Fibroblast of lung (primary cell): ENCODE data around the gene SH3PXD2A. TPM values are rescaled to one million over a fixed set of nuclear protein-coding genes. Genes with fewer than 3 reads are reported as not detected.

Experiments used
- DNase-seq, 2 donors: peaks; one replicate each; pipeline versions ENCODE4 v3.0.0 to v3.0.0-alpha.2; 2010; ENCODE audit warnings: low read depth in 2 of 2
- H2AFZ ChIP-seq: 2 replicates; pipeline ENCODE4 v1.5.1; 2012; ENCODE audit warnings: low read length, control low read depth, inconsistent platforms
- H3K27ac ChIP-seq: 2 replicates; pipeline ENCODE4 v1.5.1; 2011; ENCODE audit warnings: low read length, control low read depth; ENCODE audit not compliant: insufficient read depth
- H3K27me3 ChIP-seq: 2 replicates; pipeline ENCODE4 v1.5.1; 2011; ENCODE audit warnings: mild to moderate bottlenecking, low read length; ENCODE audit not compliant: control insufficient read depth, insufficient read depth
- H3K36me3 ChIP-seq: 2 replicates; pipeline ENCODE4 v1.5.1; 2011; ENCODE audit warnings: low read length; ENCODE audit not compliant: control insufficient read depth, insufficient read depth
- H3K4me1 ChIP-seq: 2 replicates; pipeline ENCODE4 v1.5.1; 2011; ENCODE audit warnings: low read length; ENCODE audit not compliant: control insufficient read depth, insufficient read depth; ENCODE audit errors: extremely low read depth
- H3K4me2 ChIP-seq: 2 replicates; pipeline ENCODE4 v1.5.1; 2011; ENCODE audit warnings: low read length, control low read depth; ENCODE audit not compliant: insufficient read depth; ENCODE audit errors: extremely low read depth
- H3K4me3 ChIP-seq, 4 experiments: fragments of 200-600 bp in 1 of 4; sonication (generic) in 1 of 4; replicated peaks in 1 of 4; 2 replicates each; pipeline ENCODE4 v1.5.1; 2011 to 2016; ENCODE audit warnings: low read length in 4 of 4, low read depth in 3 of 4, mild to moderate bottlenecking in 3 of 4, control low read depth in 2 of 4, inconsistent platforms in 1 of 4, mixed read lengths in 1 of 4; ENCODE audit not compliant: insufficient read depth in 1 of 4; ENCODE audit errors: control extremely low read depth in 1 of 4
- H3K79me2 ChIP-seq: 2 replicates; pipeline ENCODE4 v1.5.1; 2012; ENCODE audit warnings: mild to moderate bottlenecking, low read length, inconsistent platforms; ENCODE audit not compliant: control insufficient read depth, insufficient read depth
- H3K9ac ChIP-seq: 2 replicates; pipeline ENCODE4 v1.5.1; 2011; ENCODE audit warnings: mild to moderate bottlenecking, low read length, control low read depth; ENCODE audit not compliant: insufficient read depth
- H3K9me3 ChIP-seq: 2 replicates; pipeline ENCODE4 v1.5.1; 2012; ENCODE audit warnings: low read depth, low read length; ENCODE audit not compliant: control insufficient read depth, insufficient read depth
- H4K20me1 ChIP-seq: 2 replicates; pipeline ENCODE4 v1.5.1; 2011; ENCODE audit warnings: low read length; ENCODE audit not compliant: control insufficient read depth, insufficient read depth; ENCODE audit errors: extremely low read depth
- CTCF ChIP-seq, 2 donors: IDR thresholded peaks in 1 of 2; conservative IDR thresholded peaks in 1 of 2; 1 replicate in 1 of 2; 2 replicates in 1 of 2; pipeline ENCODE4 v1.5.1; 2011 to 2012; ENCODE audit warnings: low read length in 2 of 2, control low read depth in 1 of 2, inconsistent platforms in 1 of 2, low read depth in 1 of 2, mild to moderate bottlenecking in 1 of 2
- EZH2 ChIP-seq: IDR thresholded peaks from 2 replicates; pipeline ENCODE4 v1.5.1; 2012; ENCODE audit warnings: low read length, control low read depth, mild to moderate bottlenecking; ENCODE audit errors: missing control alignments
- polyA plus RNA-seq, 2 donors: library from polyadenylated mRNA; depleted of rRNA in 1 of 2; stranded (reverse) in 1 of 2; unstranded in 1 of 2; fragments of >200 nt; gene quantifications; 2 replicates each; pipeline ENCODE4 v1.2.1, GENCODE V29; 2011 to 2012; ENCODE audit warnings: missing spikeins in 1 of 2
- total RNA-seq: library from RNA; depleted of rRNA; stranded (reverse); fragments of >200 nt; gene quantifications from 2 replicates; pipeline ENCODE4 v1.2.1, GENCODE V29; 2014

The SH3PXD2A gene
- total and polyA plus RNA-seq, 2 donors (not counting 1 experiment from before 2014, with no cell fraction given): 25.5 to 33.2 TPM

- Histone ChIP-seq H3K9ac (no peak overlapping the region), H3K4me1 (peaks cover 60% of the 10 kb centered on the region), H3K27me3 (no peaks in the 10 kb centered on the region), H4K20me1 (no peaks in the 10 kb centered on the region), H3K9me3 (no peaks in the 10 kb centered on the region), H2AFZ (no peak overlapping the region), H3K4me2 (peak overlapping the region; percentile 52), H3K36me3 (peaks cover 41% of the 10 kb centered on the region), H3K27ac (peak overlapping the region; percentile 77), H3K4me3 (no peak overlapping the region), H3K79me2 (no peaks in the 10 kb centered on the region)
- DNase-seq: no peak
- TF ChIP-seq EZH2: no peak
- TF ChIP-seq CTCF (conservative IDR thresholded peaks at IDR 0.05 in 1 of 2, IDR thresholded peaks at IDR 0.05 in 1 of 2; ENCODE audit: low read depth in 1 of 2, low read length in 2 of 2): no peak
Observed at GRCh38 chr10:103619424-103620351, 235.7 kb downstream of the SH3PXD2A start.

DNA sequence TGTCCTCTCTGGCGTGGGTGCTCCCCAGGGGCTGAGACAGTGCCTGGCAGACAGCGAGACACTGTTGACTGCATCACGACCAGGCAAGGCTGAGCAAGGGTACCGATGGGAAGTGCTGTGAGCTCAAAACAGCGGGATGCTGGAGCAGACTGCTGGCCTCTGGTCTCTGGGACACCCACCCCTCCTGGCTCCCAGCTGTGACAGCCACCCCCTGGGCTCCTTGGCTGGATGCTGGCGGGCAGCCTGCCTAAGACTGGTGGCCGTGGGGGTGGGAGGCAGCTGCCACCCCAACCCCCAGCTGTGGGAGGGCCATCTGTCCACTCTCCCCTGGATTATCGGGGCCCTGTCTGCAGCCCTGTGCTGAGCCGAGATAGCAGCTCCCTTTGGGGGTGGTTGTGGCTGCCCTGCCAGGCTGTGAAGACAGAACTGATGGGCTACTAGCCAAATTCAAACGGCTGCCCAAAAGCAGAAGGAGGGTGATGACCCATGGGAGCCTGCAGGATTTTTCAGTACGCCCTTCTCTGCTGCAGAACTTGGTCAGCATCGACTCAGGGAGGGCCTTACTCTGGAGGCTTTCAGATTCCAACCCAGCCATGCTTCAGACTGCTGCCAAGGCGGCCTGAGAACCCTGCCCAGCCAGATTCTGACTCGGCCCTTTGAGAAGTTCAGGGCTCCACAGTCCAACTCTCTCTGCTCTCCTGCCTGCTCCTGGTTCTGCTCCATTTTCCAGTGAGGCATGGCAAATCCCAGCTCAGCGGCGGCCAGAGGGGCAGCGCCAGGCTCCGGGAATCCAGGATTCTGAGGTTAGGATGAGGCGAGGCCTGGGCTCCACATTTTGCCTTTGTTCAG, 236.6 kb downstream of the SH3PXD2A start:
- peak; percentile 68 to 82 for DNase-seq
- Histone ChIP-seq H3K79me2 (no peaks in the 10 kb centered on the region), H3K9me3 (no peaks in the 10 kb centered on the region), H3K9ac (peak overlapping the region; percentile 33), H2AFZ (no peak overlapping the region), H3K36me3 (peaks cover 39% of the 10 kb centered on the region), H3K27me3 (no peaks in the 10 kb centered on the region), H3K4me1 (peaks cover 63% of the 10 kb centered on the region), H3K4me2 (peak overlapping the region; percentile 19), H3K27ac (peak overlapping the region; percentile 77), H3K4me3 (no peak overlapping the region), H4K20me1 (no peaks in the 10 kb centered on the region)
- TF ChIP-seq CTCF (conservative IDR thresholded peaks at IDR 0.05 in 1 of 2, IDR thresholded peaks at IDR 0.05 in 1 of 2; ENCODE audit: low read depth in 1 of 2, low read length in 2 of 2): no peak
- TF ChIP-seq EZH2: no peak
